Sigmoid colon (tissue), 7 donors: ENCODE data around the gene BORCS6. TPM values are rescaled to one million over a fixed set of nuclear protein-coding genes. Genes with fewer than 3 reads are reported as not detected.
A peak's percentile ranks its signal among the peaks of the same experiment; 100 is the strongest.

Experiments
- DNase-seq: peaks from one replicate; pipeline ENCODE4 v3.0.0-alpha.2; 2019
- H3K27ac ChIP-seq, 4 donors: fragments of 200-600 bp; sonication (generic); one replicate each; pipeline ENCODE4 v1.5.1; 2016 to 2019; ENCODE audit warnings: mild to moderate bottlenecking in 1 of 4
- H3K27me3 ChIP-seq, 3 donors: fragments of 200-600 bp; sonication (generic); one replicate each; pipeline ENCODE4 v1.5.1; 2019; ENCODE audit warnings: mild to moderate bottlenecking in 1 of 3
- H3K36me3 ChIP-seq, 4 donors: fragments of 200-600 bp; sonication (generic); one replicate each; pipeline ENCODE4 v1.5.1; 2016 to 2019
- H3K4me1 ChIP-seq, 4 donors: fragments of 200-600 bp; sonication (generic); one replicate each; pipeline ENCODE4 v1.5.1; 2017 to 2019
- H3K4me3 ChIP-seq, 4 donors: fragments of 200-600 bp; sonication (generic); one replicate each; pipeline ENCODE4 v1.5.1; 2017 to 2019; ENCODE audit warnings: mild to moderate bottlenecking in 2 of 4, moderate library complexity in 1 of 4
- H3K9me3 ChIP-seq, 4 donors: fragments of 200-600 bp in 3 of 4; sonication (generic) in 3 of 4; one replicate each; pipeline versions ENCODE4 v1.5.1 to v1.6.1; 2013 to 2019
- EP300 ChIP-seq, 4 donors: sonication (generic); formaldehyde crosslinking; IDR thresholded peaks; one replicate each; pipeline ENCODE4 v1.6.1; 2017; ENCODE audit warnings: antibody characterized with exemption in 4 of 4
- POLR2A ChIP-seq, 2 donors: fragments of 450-650 bp; IDR thresholded peaks; one replicate each; pipeline ENCODE4 v1.6.1; 2016; ENCODE audit warnings: antibody characterized with exemption in 2 of 2, mild to moderate bottlenecking in 2 of 2, moderate library complexity in 2 of 2
- POLR2AphosphoS5 ChIP-seq, 4 donors: sonication (generic); formaldehyde crosslinking; IDR thresholded peaks; one replicate each; pipeline ENCODE4 v1.6.1; 2017; ENCODE audit warnings: antibody characterized with exemption in 4 of 4
- WGBS, 2 donors: extraction: QIAGEN DNeasy Blood & Tissue Kit; methylation state at CpG; one replicate each; pipeline ENCODE4 v1.1.7; 2013; 5-methylcytosine and 5-hydroxymethylcytosine counted together
- intact Hi-C: fragments of 100-400 bp; cut with DNase I; formaldehyde crosslinking; loops from one replicate; pipeline ENCODE4 v1.15.1; 2023
- polyA plus RNA-seq, 3 donors: library from polyadenylated mRNA; stranded (reverse); fragments of 200-250 nt; gene quantifications; one replicate each; pipeline ENCODE4 v1.2.3, GENCODE V29; 2013
- total RNA-seq, 4 donors: library from RNA; depleted of rRNA; stranded (reverse); fragments of >200 nt; gene quantifications; one replicate each; pipeline ENCODE4 v1.1.0, GENCODE V29; 2016
- TF ChIP-seq, protein P1 (sequence below), 4 experiments: fragments of 450-650 bp in 3 of 4; fragments of 200-600 bp in 1 of 4; IDR thresholded peaks; one replicate each; pipeline ENCODE4 v1.5.1; 2016 to 2019; ENCODE audit warnings: antibody characterized with exemption in 4 of 4, mild to moderate bottlenecking in 3 of 4, moderate library complexity in 2 of 4
- donor health status: healthy with polysubstance abuse.
- donor health status: Bipolar disorder and iron deficiency.
- donor health status: healthy.

The BORCS6 gene
- total and polyA plus RNA-seq, 7 donors, result 7.7 to 17.7 (median 13.9) TPM

- Histone ChIP-seq H3K27ac (peak overlapping the region; percentile 85 to 100 (median 94)), H3K9me3 (no peaks in the 10 kb centered on the region), H3K4me1 (peaks cover 0 to 44% (median 29%) of the 10 kb centered on the region in 4 donors), H3K36me3 (peaks cover 38 to 43% (median 39%) of the 10 kb centered on the region in 4 donors), H3K4me3 (peak overlapping the region in 2 of 4 donors; percentile 8 to 17), H3K27me3 (no peaks in the 10 kb centered on the region)
- 0 to 1% methylated on average over 7 of the region's 7 CpGs for WGBS, 2 donors
- intact Hi-C loops, result loop anchor here (1.0 to 10.0 kb wide), 4 partner anchors 21 to 824 kb away; partner anchors contain the start of gene GPS2
- DNase-seq, result no peak
- no peak for TF ChIP-seq POLR2A (IDR thresholded peaks at IDR 0.05)
- TF ChIP-seq, protein P1, sequence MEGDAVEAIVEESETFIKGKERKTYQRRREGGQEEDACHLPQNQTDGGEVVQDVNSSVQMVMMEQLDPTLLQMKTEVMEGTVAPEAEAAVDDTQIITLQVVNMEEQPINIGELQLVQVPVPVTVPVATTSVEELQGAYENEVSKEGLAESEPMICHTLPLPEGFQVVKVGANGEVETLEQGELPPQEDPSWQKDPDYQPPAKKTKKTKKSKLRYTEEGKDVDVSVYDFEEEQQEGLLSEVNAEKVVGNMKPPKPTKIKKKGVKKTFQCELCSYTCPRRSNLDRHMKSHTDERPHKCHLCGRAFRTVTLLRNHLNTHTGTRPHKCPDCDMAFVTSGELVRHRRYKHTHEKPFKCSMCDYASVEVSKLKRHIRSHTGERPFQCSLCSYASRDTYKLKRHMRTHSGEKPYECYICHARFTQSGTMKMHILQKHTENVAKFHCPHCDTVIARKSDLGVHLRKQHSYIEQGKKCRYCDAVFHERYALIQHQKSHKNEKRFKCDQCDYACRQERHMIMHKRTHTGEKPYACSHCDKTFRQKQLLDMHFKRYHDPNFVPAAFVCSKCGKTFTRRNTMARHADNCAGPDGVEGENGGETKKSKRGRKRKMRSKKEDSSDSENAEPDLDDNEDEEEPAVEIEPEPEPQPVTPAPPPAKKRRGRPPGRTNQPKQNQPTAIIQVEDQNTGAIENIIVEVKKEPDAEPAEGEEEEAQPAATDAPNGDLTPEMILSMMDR (IDR thresholded peaks at IDR 0.05), result peak in 1 of 4 experiments; percentile 92
- no peak for TF ChIP-seq EP300 (IDR thresholded peaks at IDR 0.05)
- TF ChIP-seq POLR2AphosphoS5 (IDR thresholded peaks at IDR 0.05), result no peak
Observed at GRCh38 chr17:8138374-8138671, 51.7 kb downstream of the BORCS6 start.

Other genes starting within 250 kb of the BORCS6 start
- not detected for gene GUCY2D, start 187.6 kb downstream of the BORCS6 start, total RNA-seq
- under 1 TPM in 1 of 3 donors, not detected in 2; 0.04 TPM for gene GUCY2D, start 187.6 kb downstream of the BORCS6 start, polyA plus RNA-seq
- gene ALOX15B, start 151.1 kb downstream of the BORCS6 start, total RNA-seq, result 1 to 10 TPM; 2.8 to 5.3 (median 4.3) TPM
- 1 to 10 TPM; 1.2 to 3.2 (median 1.8) TPM for gene ALOX15B, start 151.1 kb downstream of the BORCS6 start, polyA plus RNA-seq
- not detected for gene ALOX12B, start 102.5 kb downstream of the BORCS6 start, total RNA-seq
- gene ALOX12B, start 102.5 kb downstream of the BORCS6 start, polyA plus RNA-seq, result under 1 TPM in 1 of 3 donors, not detected in 2; 0.52 TPM
- not detected for gene ALOXE3, start 71.7 kb downstream of the BORCS6 start, total RNA-seq
- under 1 TPM in 1 of 3 donors, not detected in 2; 0.17 TPM for gene ALOXE3, start 71.7 kb downstream of the BORCS6 start, polyA plus RNA-seq
- not detected for gene HES7, start 66.1 kb downstream of the BORCS6 start, total RNA-seq
- under 1 TPM in 1 of 3 donors, not detected in 2; 0.16 TPM for gene HES7, start 66.1 kb downstream of the BORCS6 start, polyA plus RNA-seq
- gene PER1, start 37.8 kb downstream of the BORCS6 start, total RNA-seq, result 100 to 1,000 TPM in 2 of 4 donors, 10 to 100 TPM in 2; 60.3 to 153 (median 84.5) TPM
- gene PER1, start 37.8 kb downstream of the BORCS6 start, polyA plus RNA-seq, result 10 to 100 TPM; 30.5 to 67.7 (median 34.2) TPM
- gene VAMP2, start 27.2 kb downstream of the BORCS6 start, total RNA-seq, result 10 to 100 TPM; 20.4 to 29.6 (median 27.3) TPM
- 10 to 100 TPM; 37.7 to 57.1 (median 54.9) TPM for gene VAMP2, start 27.2 kb downstream of the BORCS6 start, polyA plus RNA-seq
- gene TMEM107, start 13.8 kb downstream of the BORCS6 start, total RNA-seq, result 10 to 100 TPM in 3 of 4 donors, 1 to 10 TPM in 1; 8.3 to 61.7 (median 20.6) TPM
- 10 to 100 TPM in 1 of 3 donors, 1 to 10 TPM in 2; 4.6 to 20.8 (median 7.2) TPM for gene TMEM107, start 13.8 kb downstream of the BORCS6 start, polyA plus RNA-seq
- gene AURKB, start 20.4 kb upstream of the BORCS6 start, total RNA-seq, result 1 to 10 TPM in 2 of 4 donors, not detected in 2; 1.4 to 3.3 TPM
- gene AURKB, start 20.4 kb upstream of the BORCS6 start, polyA plus RNA-seq, result 10 to 100 TPM in 2 of 3 donors, 1 to 10 TPM in 1; 1.8 to 45.6 (median 12.7) TPM
- gene CTC1, start 57.9 kb upstream of the BORCS6 start, total RNA-seq, result 10 to 100 TPM; 14.6 to 19.9 (median 16.7) TPM
- gene CTC1, start 57.9 kb upstream of the BORCS6 start, polyA plus RNA-seq, result 10 to 100 TPM in 2 of 3 donors, 1 to 10 TPM in 1; 3.7 to 34.2 (median 13.2) TPM
- 10 to 100 TPM in 1 of 4 donors, 1 to 10 TPM in 3; 4.6 to 10.2 (median 6.9) TPM for gene PFAS, start 59.1 kb upstream of the BORCS6 start, total RNA-seq
- gene PFAS, start 59.1 kb upstream of the BORCS6 start, polyA plus RNA-seq, result 10 to 100 TPM in 1 of 3 donors, 1 to 10 TPM in 2; 1.4 to 22.2 (median 1.8) TPM
- 10 to 100 TPM; 27.1 to 46.6 (median 30.8) TPM for gene RANGRF, start 98.5 kb upstream of the BORCS6 start, total RNA-seq
- gene RANGRF, start 98.5 kb upstream of the BORCS6 start, polyA plus RNA-seq, result 10 to 100 TPM; 20.8 to 44.8 (median 24.6) TPM
- gene SLC25A35, start 105.2 kb upstream of the BORCS6 start, total RNA-seq, result 1 to 10 TPM; 1.8 to 5.0 (median 4.2) TPM
- gene SLC25A35, start 105.2 kb upstream of the BORCS6 start, polyA plus RNA-seq, result 1 to 10 TPM; 3.6 to 8.5 (median 4.9) TPM
- gene ARHGEF15, start 120.1 kb upstream of the BORCS6 start, total RNA-seq, result 1 to 10 TPM; 1.1 to 4.9 (median 2.8) TPM
- gene ARHGEF15, start 120.1 kb upstream of the BORCS6 start, polyA plus RNA-seq, result 1 to 10 TPM in 2 of 3 donors, under 1 TPM in 1; 0.46 to 8.9 (median 1.2) TPM
- not detected for gene ODF4, start 149.7 kb upstream of the BORCS6 start, total RNA-seq
- gene ODF4, start 149.7 kb upstream of the BORCS6 start, polyA plus RNA-seq, result not detected
- gene RPL26, start 193.0 kb upstream of the BORCS6 start, total RNA-seq, result 1,000 to 10,000 TPM; 3,681 to 6,264 (median 5,219) TPM
- 1,000 to 10,000 TPM; 3,816 to 6,374 (median 4,477) TPM for gene RPL26, start 193.0 kb upstream of the BORCS6 start, polyA plus RNA-seq
- not detected for gene RNF222, start 207.6 kb upstream of the BORCS6 start, total RNA-seq
- gene RNF222, start 207.6 kb upstream of the BORCS6 start, polyA plus RNA-seq, result under 1 TPM in 1 of 3 donors, not detected in 2; 0.03 TPM
- 10 to 100 TPM; 34.9 to 56.8 (median 49.4) TPM for gene NDEL1, start 245.7 kb upstream of the BORCS6 start, total RNA-seq
- 10 to 100 TPM; 31.3 to 41.4 (median 37.2) TPM for gene NDEL1, start 245.7 kb upstream of the BORCS6 start, polyA plus RNA-seq